Activated naive CD4-positive, alpha-beta T cell treated with anti-CD3 and anti-CD28 coated beads, Interleukin-2, amount 10 ng/mL, durations not matched to agents 7 days and 5 days (primary cell): Measurements from ENCODE around the gene ARL5C.

ENCODE experiments used
- CTCF ChIA-PET: fragments of 350-600 bp; sonication (Branson Sonifier 250); formaldehyde crosslinking; loops from one replicate; lab custom pipeline; 2021; ENCODE audit warnings: antibody characterized with exemption; lab: Charles Lee
- DNase-seq: peaks from one replicate; pipeline ENCODE4 v3.0.0-alpha.2; 2020
- H3K27ac Mint-ChIP-seq: one replicate; pipeline ENCODE4 v1.8.0; 2021; ENCODE audit warnings: mild to moderate bottlenecking, moderate library complexity, mixed read lengths
- H3K27me3 Mint-ChIP-seq: one replicate; pipeline ENCODE4 v1.8.0; 2021; ENCODE audit warnings: mild to moderate bottlenecking, mixed read lengths
- H3K36me3 Mint-ChIP-seq: one replicate; pipeline ENCODE4 v1.8.0; 2021; ENCODE audit warnings: mixed read lengths
- H3K4me1 Mint-ChIP-seq: one replicate; pipeline ENCODE4 v1.8.0; 2021; ENCODE audit warnings: mixed read lengths
- H3K4me3 Mint-ChIP-seq: one replicate; pipeline ENCODE4 v1.8.0; 2021; ENCODE audit warnings: mild to moderate bottlenecking, moderate library complexity, mixed read lengths
- H3K9me3 Mint-ChIP-seq: one replicate; pipeline ENCODE4 v1.8.0; 2021; ENCODE audit warnings: mixed read lengths

ARL5C gene

DNA sequence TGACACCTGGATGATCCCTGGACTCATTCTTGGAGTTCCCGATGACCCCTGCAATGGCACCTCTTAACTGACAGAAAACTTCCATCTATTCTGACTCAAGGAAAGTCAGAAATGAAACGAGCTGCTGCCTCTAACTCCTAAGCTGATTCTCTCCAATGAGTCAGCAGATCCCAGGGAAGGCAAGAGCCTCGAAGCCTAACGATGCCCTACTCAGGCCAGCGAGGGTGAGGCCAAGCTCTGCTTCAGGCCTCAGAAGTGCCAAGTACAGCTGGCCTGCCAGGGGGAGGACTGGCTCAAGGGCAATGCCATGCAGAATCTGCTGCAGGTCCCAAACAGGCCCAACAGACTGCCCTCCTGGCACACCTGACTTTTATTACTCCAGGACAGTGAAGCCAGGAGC is 50.8 kb downstream of the ARL5C start:
- Mint-ChIP-seq H3K4me3 (no peak overlapping the region), H3K27me3 (peaks cover 39% of the 10 kb centered on the region), H3K9me3 (no peaks in the 10 kb centered on the region), H3K4me1 (peaks cover 3% of the 10 kb centered on the region), H3K27ac (no peak overlapping the region), H3K36me3 (no peaks in the 10 kb centered on the region)
- no peak for DNase-seq
- CTCF ChIA-PET, result interaction anchor here (0.8 kb wide), 1 partner anchor 49 kb away, joined by 3 read pairs; no protein-coding TSS in a partner anchor

DNA sequence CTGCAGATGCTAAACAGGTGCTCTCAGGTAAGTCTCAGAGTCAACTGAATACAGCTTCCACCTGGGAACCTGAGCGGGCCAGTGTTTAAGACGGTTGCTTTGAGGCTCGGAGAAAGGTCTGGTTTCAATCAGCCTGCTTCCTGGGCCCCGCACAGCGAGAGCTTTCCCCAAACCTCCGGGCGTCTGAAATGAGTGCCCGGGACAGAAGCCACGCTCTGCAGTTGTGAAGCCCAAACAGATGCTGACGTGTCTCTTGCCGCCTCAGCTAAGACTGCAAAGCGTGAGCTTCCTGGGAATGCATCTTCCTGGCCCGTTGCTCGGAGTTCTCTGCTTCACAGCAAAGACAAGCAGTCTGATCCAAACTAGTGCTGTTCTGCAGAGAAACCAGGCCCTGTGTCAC is 51.2 kb downstream of the ARL5C start:
- Mint-ChIP-seq H3K4me1 (peaks cover 3% of the 10 kb centered on the region), H3K9me3 (no peaks in the 10 kb centered on the region), H3K27me3 (peaks cover 43% of the 10 kb centered on the region), H3K4me3 (no peak overlapping the region), H3K27ac (no peak overlapping the region), H3K36me3 (no peaks in the 10 kb centered on the region)
- CTCF ChIA-PET, result interaction anchor here (0.8 kb wide), 1 partner anchor 49 kb away, joined by 3 read pairs; no protein-coding TSS in a partner anchor
- no peak for DNase-seq

DNA sequence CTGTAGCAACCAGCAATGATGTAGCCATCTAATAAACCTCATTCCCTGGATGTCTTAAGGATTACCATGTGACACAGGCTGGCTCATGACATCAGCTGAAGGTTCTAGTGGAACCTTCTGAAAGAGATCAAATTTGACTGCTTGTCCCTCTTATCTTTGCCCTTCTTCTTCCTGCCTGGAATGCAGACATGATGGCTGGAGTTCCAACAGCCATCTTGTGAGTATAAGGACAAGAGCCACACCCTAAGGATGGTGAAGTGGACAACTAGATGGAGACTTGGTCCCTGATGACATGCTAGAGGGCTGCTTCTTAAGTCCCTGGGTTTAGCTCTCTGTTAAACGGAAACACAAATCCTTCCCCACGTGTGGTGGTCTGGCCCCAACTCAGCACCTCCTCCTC is 52.1 kb downstream of the ARL5C start:
- H3K9me3 Mint-ChIP-seq, result no peaks in the 10 kb centered on the region
- CTCF ChIA-PET, result no interaction called here
- H3K36me3 Mint-ChIP-seq, result no peaks in the 10 kb centered on the region
- no peak overlapping the region for H3K27ac Mint-ChIP-seq
- peaks cover 44% of the 10 kb centered on the region for H3K27me3 Mint-ChIP-seq
- no peak overlapping the region for H3K4me3 Mint-ChIP-seq
- H3K4me1 Mint-ChIP-seq, result peaks cover 3% of the 10 kb centered on the region
- no peak for DNase-seq

GRCh38 chr17:39110435-39111136 is 55.4 kb downstream of the ARL5C start:
- Mint-ChIP-seq H3K4me1 (no peaks in the 10 kb centered on the region), H3K36me3 (no peaks in the 10 kb centered on the region), H3K4me3 (no peak overlapping the region), H3K27ac (no peak overlapping the region), H3K9me3 (no peaks in the 10 kb centered on the region), H3K27me3 (peaks cover 51% of the 10 kb centered on the region)
- CTCF ChIA-PET, result no interaction called here
- DNase-seq, result no peak

GRCh38 chr17:39108461-39109375 is 57.2 kb downstream of the ARL5C start:
- no peak overlapping the region for H3K4me3 Mint-ChIP-seq
- CTCF ChIA-PET, result no interaction called here
- peaks cover 47% of the 10 kb centered on the region for H3K27me3 Mint-ChIP-seq
- DNase-seq, result no peak
- no peaks in the 10 kb centered on the region for H3K9me3 Mint-ChIP-seq
- no peaks in the 10 kb centered on the region for H3K4me1 Mint-ChIP-seq
- H3K27ac Mint-ChIP-seq, result no peak overlapping the region
- no peaks in the 10 kb centered on the region for H3K36me3 Mint-ChIP-seq

DNA sequence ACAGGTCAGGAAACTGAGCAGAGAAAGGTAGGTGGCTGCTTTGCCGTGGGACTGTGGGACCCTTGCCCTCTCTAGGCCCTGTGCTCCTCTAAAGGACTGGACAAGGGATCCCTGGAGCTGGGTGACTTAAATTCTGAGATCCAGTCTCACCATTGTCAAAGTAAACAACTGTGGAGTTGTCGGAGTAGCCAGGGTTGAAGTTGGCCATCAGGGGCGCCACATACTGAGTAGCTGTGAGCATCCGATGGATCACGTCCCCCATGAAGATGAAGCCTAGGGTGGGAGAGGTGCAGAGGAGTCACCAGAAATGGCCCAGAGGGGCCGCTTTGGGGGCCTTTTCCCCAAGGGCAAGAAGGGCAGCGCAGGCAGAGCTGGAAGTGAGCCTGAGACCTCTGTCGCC is 58.0 kb downstream of the ARL5C start:
- Mint-ChIP-seq H3K27me3 (peaks cover 47% of the 10 kb centered on the region), H3K27ac (no peak overlapping the region), H3K4me1 (no peaks in the 10 kb centered on the region), H3K36me3 (no peaks in the 10 kb centered on the region), H3K9me3 (no peaks in the 10 kb centered on the region), H3K4me3 (no peak overlapping the region)
- CTCF ChIA-PET, result no interaction called here
- DNase-seq, result no peak

DNA sequence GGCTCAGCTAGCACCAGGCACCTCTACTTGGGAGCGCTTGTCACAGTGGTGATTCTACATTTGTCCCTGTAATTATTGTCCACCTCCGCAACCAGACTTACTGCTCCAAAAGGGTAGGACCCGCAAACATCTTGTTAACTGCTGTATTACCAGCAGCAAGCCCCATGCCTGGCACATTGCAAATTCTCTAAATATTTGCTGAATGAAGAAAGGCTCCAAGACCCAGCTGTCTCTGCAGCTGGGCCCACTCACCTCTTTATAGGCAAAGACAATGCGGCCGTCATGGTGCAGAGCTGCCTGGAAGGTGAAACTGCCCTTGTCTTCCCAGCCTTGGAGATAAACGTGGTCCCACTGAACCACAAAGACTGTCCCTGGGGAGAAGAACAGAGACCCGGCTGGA is 58.8 kb downstream of the ARL5C start:
- DNase-seq, result no peak
- peaks cover 47% of the 10 kb centered on the region for H3K27me3 Mint-ChIP-seq
- H3K36me3 Mint-ChIP-seq, result no peaks in the 10 kb centered on the region
- no peak overlapping the region for H3K4me3 Mint-ChIP-seq
- no peaks in the 10 kb centered on the region for H3K9me3 Mint-ChIP-seq
- no peak overlapping the region for H3K27ac Mint-ChIP-seq
- H3K4me1 Mint-ChIP-seq, result peaks cover 5% of the 10 kb centered on the region
- CTCF ChIA-PET, result no interaction called here
